HG02870 (cell line): ENCODE results near the gene ARHGAP31.
A peak's percentile ranks its signal among the peaks of the same experiment; 100 is the strongest.
"Not testable (repeated sequence)": the region's sequence is repeated elsewhere in the genome, so short reads cannot be mapped to it uniquely, and the experiment has no call there.

ENCODE experiments used
- ATAC-seq: cut with Tn5 transposase; IDR thresholded peaks from one replicate; pipeline ENCODE4 v1.9.1; 2021; ENCODE audit warnings: mild to moderate bottlenecking, moderate library complexity; ENCODE audit not compliant: unreplicated experiment

The ARHGAP31 gene

GRCh38 chr3:119315600-119316312, 21.6 kb downstream of the ARHGAP31 start:
- no peak for ATAC-seq

GRCh38 chr3:119316313-119316670, 22.1 kb downstream of the ARHGAP31 start:
- no peak for ATAC-seq

- ATAC-seq, result no peak
Observed at GRCh38 chr3:119318876-119319275, 24.7 kb downstream of the ARHGAP31 start.

GRCh38 chr3:119319311-119319710, 25.1 kb downstream of the ARHGAP31 start:
- no peak for ATAC-seq

- not testable (repeated sequence) for ATAC-seq
Observed at GRCh38 chr3:119320785-119321184, 26.6 kb downstream of the ARHGAP31 start.

GRCh38 chr3:119322021-119322834, 28.0 kb downstream of the ARHGAP31 start:
- ATAC-seq, result peak; percentile 21

- ATAC-seq, result peak; percentile 81
Observed at GRCh38 chr3:119322835-119323722, 28.9 kb downstream of the ARHGAP31 start.

- no peak for ATAC-seq
Observed at GRCh38 chr3:119323723-119324085, 29.5 kb downstream of the ARHGAP31 start.

GRCh38 chr3:119324899-119325298, 30.7 kb downstream of the ARHGAP31 start:
- ATAC-seq, result no peak

GRCh38 chr3:119326976-119327375, 32.8 kb downstream of the ARHGAP31 start:
- no peak for ATAC-seq

GRCh38 chr3:119329551-119329950, 35.4 kb downstream of the ARHGAP31 start:
- no peak for ATAC-seq

- no peak for ATAC-seq
Observed at GRCh38 chr3:119330181-119330580, 36.0 kb downstream of the ARHGAP31 start.

GRCh38 chr3:119330858-119331257, 36.7 kb downstream of the ARHGAP31 start:
- ATAC-seq, result no peak

GRCh38 chr3:119331661-119332060, 37.5 kb downstream of the ARHGAP31 start:
- ATAC-seq, result no peak

GRCh38 chr3:119333773-119334509, 39.8 kb downstream of the ARHGAP31 start:
- ATAC-seq, result no peak

- ATAC-seq, result no peak
Observed at GRCh38 chr3:119336823-119337222, 42.6 kb downstream of the ARHGAP31 start.

GRCh38 chr3:119337407-119337806, 43.2 kb downstream of the ARHGAP31 start:
- not testable (repeated sequence) for ATAC-seq

GRCh38 chr3:119338754-119339153, 44.6 kb downstream of the ARHGAP31 start:
- no peak for ATAC-seq

GRCh38 chr3:119340014-119340413, 45.8 kb downstream of the ARHGAP31 start:
- ATAC-seq, result no peak

GRCh38 chr3:119340446-119340845, 46.3 kb downstream of the ARHGAP31 start:
- no peak for ATAC-seq

- no peak for ATAC-seq
Observed at GRCh38 chr3:119342176-119342575, 48.0 kb downstream of the ARHGAP31 start.
